WTC11 (cell line): ENCODE data around the gene IL10RA. TPM values are rescaled to one million over a fixed set of nuclear protein-coding genes. Genes with fewer than 3 reads are reported as not detected.

Experiments used
- ATAC-seq: fragments of 200-7000 bp; cut with Tn5 transposase; 2 replicates; pipeline ENCODE4 v1.10.0; 2021; ENCODE audit warnings: mild to moderate bottlenecking, moderate library complexity
- CTCF ChIA-PET: fragments of 300-600 bp; sonication (Branson Sonifier 250); formaldehyde crosslinking; loops from one replicate; lab custom pipeline; 2021; ENCODE audit warnings: antibody characterized with exemption; lab: Charles Lee
- POLR2A ChIA-PET: fragments of 350-600 bp; sonication (Branson Sonifier 250); formaldehyde crosslinking; loops from one replicate; lab custom pipeline; 2021; ENCODE audit warnings: antibody characterized with exemption; lab: Charles Lee
- DNase-seq: peaks from one replicate; pipeline ENCODE4 v3.0.0; 2021; ENCODE audit warnings: low spot score
- H3K27ac Mint-ChIP-seq: 2 replicates; pipeline ENCODE4 v1.8.0; 2021; ENCODE audit warnings: mixed read lengths
- H3K27me3 Mint-ChIP-seq: 2 replicates; pipeline ENCODE4 v1.8.0; 2021; ENCODE audit warnings: low read depth, mild to moderate bottlenecking, moderate library complexity, mixed read lengths
- H3K36me3 Mint-ChIP-seq: 2 replicates; pipeline ENCODE4 v1.8.0; 2021; ENCODE audit warnings: mixed read lengths
- H3K4me1 Mint-ChIP-seq: 2 replicates; pipeline ENCODE4 v1.8.0; 2022; ENCODE audit warnings: mixed read lengths
- H3K4me3 Mint-ChIP-seq: 2 replicates; pipeline ENCODE4 v1.8.0; 2021; ENCODE audit warnings: mild to moderate bottlenecking, moderate library complexity, mixed read lengths
- H3K9me3 Mint-ChIP-seq: 2 replicates; pipeline ENCODE4 v1.8.0; 2021; ENCODE audit warnings: mixed read lengths
- CBFB ChIP-seq: sonication (generic); formaldehyde crosslinking; IDR thresholded peaks from 2 replicates; pipeline ENCODE4 v1.8.1; 2022; ENCODE audit warnings: mild to moderate bottlenecking, low read depth, missing genetic modification reagents
- E2F1 ChIP-seq: sonication (generic); formaldehyde crosslinking; IDR thresholded peaks from 2 replicates; pipeline ENCODE4 v1.8.0; 2022; ENCODE audit warnings: mild to moderate bottlenecking, missing genetic modification reagents
- E2F4 ChIP-seq: sonication (generic); formaldehyde crosslinking; IDR thresholded peaks from 2 replicates; pipeline ENCODE4 v1.8.1; 2022; ENCODE audit warnings: low read depth, mild to moderate bottlenecking, moderate library complexity, missing genetic modification reagents, borderline replicate concordance
- KAT7 ChIP-seq: sonication (generic); formaldehyde crosslinking; IDR thresholded peaks from 2 replicates; pipeline ENCODE4 v1.8.1; 2023; ENCODE audit warnings: missing genetic modification reagents, mild to moderate bottlenecking, borderline replicate concordance
- NR2C2 ChIP-seq: sonication (generic); formaldehyde crosslinking; IDR thresholded peaks from 2 replicates; pipeline ENCODE4 v1.8.0; 2022; ENCODE audit warnings: mild to moderate bottlenecking, missing genetic modification reagents
- RORB ChIP-seq: fragments of 250-450 bp; sonication (Bioruptor Pico); IDR thresholded peaks from 2 replicates; pipeline ENCODE4 v1.9.0; 2021; ENCODE audit warnings: mild to moderate bottlenecking
- SMAD3 ChIP-seq: sonication (generic); formaldehyde crosslinking; IDR thresholded peaks from 2 replicates; pipeline ENCODE4 v1.8.0; 2022; ENCODE audit warnings: missing genetic modification reagents, mild to moderate bottlenecking, borderline replicate concordance
- TEAD4 ChIP-seq: sonication (generic); formaldehyde crosslinking; IDR thresholded peaks from 2 replicates; pipeline ENCODE4 v1.8.0; 2022; ENCODE audit warnings: mild to moderate bottlenecking, missing genetic modification reagents
- ZNF416 ChIP-seq: fragments of 250-450 bp; sonication (Bioruptor Pico); IDR thresholded peaks from 2 replicates; pipeline ENCODE4 v1.9.0; 2021; ENCODE audit warnings: mild to moderate bottlenecking, inconsistent platforms
- total RNA-seq: library from RNA; stranded (reverse); gene quantifications from 3 replicates; pipeline ENCODE4 v1.2.3, GENCODE V29; 2021
- TF ChIP-seq, protein P1 (sequence below): sonication (generic); formaldehyde crosslinking; IDR thresholded peaks from 2 replicates; pipeline ENCODE4 v1.8.1; 2022; ENCODE audit warnings: mild to moderate bottlenecking, moderate library complexity, missing genetic modification reagents
- TF ChIP-seq, protein P2 (sequence below): fragments of 250-450 bp; sonication (Bioruptor Pico); IDR thresholded peaks from 2 replicates; pipeline ENCODE4 v1.9.0; 2021; ENCODE audit warnings: moderate library complexity, mild to moderate bottlenecking, inconsistent platforms, borderline replicate concordance
- TF ChIP-seq, protein P3 (sequence below): fragments of 250-450 bp; sonication (Bioruptor Pico); IDR thresholded peaks from 2 replicates; pipeline ENCODE4 v1.9.0; 2021; ENCODE audit warnings: mild to moderate bottlenecking
- TF ChIP-seq, protein P4 (sequence below): sonication (generic); formaldehyde crosslinking; conservative IDR thresholded peaks from 2 replicates; pipeline ENCODE4 v1.8.1; 2022; ENCODE audit warnings: mild to moderate bottlenecking, missing genetic modification reagents

The IL10RA gene
- total RNA-seq, 1 experiment from 2014 or later = 0.74 TPM

DNA sequence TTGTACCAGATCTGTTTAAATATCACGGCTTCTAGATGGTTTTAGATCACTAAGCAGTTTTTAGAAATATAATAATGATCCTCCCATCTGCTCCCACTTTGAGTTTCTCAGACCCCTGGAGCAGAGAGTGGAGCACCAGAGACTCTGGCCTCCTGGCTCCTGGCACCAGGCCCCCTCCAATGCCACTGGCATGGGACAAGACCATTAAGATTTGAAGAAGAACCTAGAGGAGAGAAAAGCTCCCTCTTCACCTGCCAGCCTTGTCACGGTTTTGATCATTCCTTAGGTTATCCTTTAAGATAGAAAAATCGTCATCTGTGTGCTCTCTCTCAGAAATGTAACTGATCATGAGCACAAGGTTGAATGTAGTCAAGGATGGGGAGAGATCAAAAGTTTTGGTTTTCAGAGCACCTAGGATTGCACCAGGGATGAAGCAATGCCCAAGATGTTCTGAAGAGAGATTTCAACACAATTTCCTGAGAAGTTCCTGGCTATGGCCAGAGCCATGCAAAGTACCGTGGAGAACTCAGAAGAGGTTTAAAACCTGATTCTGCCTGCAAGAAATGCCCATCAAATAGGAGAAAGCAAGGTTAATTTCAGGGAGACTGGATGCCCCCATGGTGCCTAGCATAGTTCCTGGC is 22.2 kb downstream of the IL10RA start:
- Mint-ChIP-seq H3K27me3 (peaks cover 3% of the 10 kb centered on the region), H3K36me3 (no peaks in the 10 kb centered on the region), H3K4me1 (no peaks in the 10 kb centered on the region), H3K9me3 (peaks cover 9% of the 10 kb centered on the region), H3K27ac (no peak overlapping the region)
- no peak for DNase-seq
- ChIA-PET CTCF (no interaction called here), POLR2A (no interaction called here)
- TF ChIP-seq KAT7 (CRISPR knock-in tag) (no peak), SMAD3 (no peak)
- TF ChIP-seq, all 79 proteins: peak for 0
- ATAC-seq = no peak
- H3K4me3 Mint-ChIP-seq = no peak overlapping the region

DNA sequence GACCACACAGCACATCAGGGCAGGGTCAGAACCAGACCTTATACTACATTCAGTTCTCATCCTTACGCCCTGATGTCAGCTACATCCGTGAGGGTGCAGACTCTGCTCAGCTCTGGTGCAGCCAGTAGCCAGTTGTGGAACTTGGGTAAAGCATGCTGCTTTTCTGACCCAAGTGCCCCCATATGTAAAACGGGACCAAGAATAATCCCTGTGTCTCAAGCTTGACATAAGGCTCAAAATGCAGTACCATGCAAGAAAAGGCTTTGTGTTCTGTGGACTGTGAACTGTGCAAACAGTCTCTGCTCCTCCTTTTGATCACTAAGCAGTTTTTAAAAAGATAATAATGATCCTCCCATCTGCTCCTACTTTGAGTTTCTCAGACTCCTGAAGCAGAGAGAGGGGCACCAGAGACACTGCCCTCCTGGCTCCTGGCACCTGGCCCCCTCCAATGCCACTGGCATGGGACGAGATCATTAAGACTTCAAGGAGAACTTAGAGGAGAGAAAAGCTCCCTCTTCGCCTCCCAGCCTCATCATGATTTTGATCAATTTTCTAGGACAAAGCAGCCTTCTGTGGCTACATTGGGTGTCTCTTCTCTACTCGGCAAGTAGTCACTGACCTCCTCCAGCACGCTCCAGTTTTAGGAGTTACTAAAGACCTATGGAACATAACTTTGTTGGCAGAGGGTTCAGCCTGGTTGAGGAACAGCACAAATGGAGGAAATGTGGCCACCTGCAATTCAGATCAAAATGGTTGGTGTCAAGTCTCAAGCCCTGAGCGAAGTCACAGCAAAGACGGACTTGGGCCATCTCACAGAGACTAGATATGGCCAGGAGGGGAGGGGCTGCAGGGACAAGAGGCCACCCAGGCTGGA is 23.9 kb downstream of the IL10RA start:
- no peaks in the 10 kb centered on the region for H3K4me1 Mint-ChIP-seq
- ChIA-PET CTCF (no interaction called here), POLR2A (no interaction called here)
- DNase-seq (no peak), ATAC-seq (no peak)
- H3K27me3 Mint-ChIP-seq = peaks cover 3% of the 10 kb centered on the region; the same call in 1 of the 2 replicates
- no peak for TF ChIP-seq CBFB (CRISPR knock-in tag)
- TF ChIP-seq TEAD4 (CRISPR knock-in tag) = no peak
- no peak overlapping the region for H3K27ac Mint-ChIP-seq
- no peak overlapping the region for H3K4me3 Mint-ChIP-seq
- peaks cover 4% of the 10 kb centered on the region; the same call in 1 of the 2 replicates for H3K9me3 Mint-ChIP-seq
- H3K36me3 Mint-ChIP-seq = no peaks in the 10 kb centered on the region

- POLR2A ChIA-PET = no interaction called here
- H3K27me3 Mint-ChIP-seq = no peaks in the 10 kb centered on the region; the same call in 1 of the 2 replicates
- no peaks in the 10 kb centered on the region for H3K36me3 Mint-ChIP-seq
- TF ChIP-seq CBFB (CRISPR knock-in tag) (no peak), E2F4 (CRISPR knock-in tag) (no peak), E2F1 (no peak), RORB (no peak), NR2C2 (CRISPR knock-in tag) (no peak), ZNF416 (CRISPR knock-in tag) (no peak)
- TF ChIP-seq, protein P1, sequence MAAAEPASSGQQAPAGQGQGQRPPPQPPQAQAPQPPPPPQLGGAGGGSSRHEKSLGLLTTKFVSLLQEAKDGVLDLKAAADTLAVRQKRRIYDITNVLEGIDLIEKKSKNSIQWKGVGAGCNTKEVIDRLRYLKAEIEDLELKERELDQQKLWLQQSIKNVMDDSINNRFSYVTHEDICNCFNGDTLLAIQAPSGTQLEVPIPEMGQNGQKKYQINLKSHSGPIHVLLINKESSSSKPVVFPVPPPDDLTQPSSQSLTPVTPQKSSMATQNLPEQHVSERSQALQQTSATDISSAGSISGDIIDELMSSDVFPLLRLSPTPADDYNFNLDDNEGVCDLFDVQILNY (CRISPR knock-in tag) = no peak
- TF ChIP-seq, protein P2, sequence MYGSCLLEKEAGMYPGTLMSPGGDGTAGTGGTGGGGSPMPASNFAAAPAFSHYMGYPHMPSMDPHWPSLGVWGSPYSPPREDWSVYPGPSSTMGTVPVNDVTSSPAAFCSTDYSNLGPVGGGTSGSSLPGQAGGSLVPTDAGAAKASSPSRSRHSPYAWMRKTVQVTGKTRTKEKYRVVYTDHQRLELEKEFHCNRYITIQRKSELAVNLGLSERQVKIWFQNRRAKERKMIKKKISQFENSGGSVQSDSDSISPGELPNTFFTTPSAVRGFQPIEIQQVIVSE = no peak
- TF ChIP-seq, protein P3, sequence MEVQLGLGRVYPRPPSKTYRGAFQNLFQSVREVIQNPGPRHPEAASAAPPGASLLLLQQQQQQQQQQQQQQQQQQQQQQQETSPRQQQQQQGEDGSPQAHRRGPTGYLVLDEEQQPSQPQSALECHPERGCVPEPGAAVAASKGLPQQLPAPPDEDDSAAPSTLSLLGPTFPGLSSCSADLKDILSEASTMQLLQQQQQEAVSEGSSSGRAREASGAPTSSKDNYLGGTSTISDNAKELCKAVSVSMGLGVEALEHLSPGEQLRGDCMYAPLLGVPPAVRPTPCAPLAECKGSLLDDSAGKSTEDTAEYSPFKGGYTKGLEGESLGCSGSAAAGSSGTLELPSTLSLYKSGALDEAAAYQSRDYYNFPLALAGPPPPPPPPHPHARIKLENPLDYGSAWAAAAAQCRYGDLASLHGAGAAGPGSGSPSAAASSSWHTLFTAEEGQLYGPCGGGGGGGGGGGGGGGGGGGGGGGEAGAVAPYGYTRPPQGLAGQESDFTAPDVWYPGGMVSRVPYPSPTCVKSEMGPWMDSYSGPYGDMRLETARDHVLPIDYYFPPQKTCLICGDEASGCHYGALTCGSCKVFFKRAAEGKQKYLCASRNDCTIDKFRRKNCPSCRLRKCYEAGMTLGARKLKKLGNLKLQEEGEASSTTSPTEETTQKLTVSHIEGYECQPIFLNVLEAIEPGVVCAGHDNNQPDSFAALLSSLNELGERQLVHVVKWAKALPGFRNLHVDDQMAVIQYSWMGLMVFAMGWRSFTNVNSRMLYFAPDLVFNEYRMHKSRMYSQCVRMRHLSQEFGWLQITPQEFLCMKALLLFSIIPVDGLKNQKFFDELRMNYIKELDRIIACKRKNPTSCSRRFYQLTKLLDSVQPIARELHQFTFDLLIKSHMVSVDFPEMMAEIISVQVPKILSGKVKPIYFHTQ (CRISPR knock-in tag) = no peak
- TF ChIP-seq, protein P4, sequence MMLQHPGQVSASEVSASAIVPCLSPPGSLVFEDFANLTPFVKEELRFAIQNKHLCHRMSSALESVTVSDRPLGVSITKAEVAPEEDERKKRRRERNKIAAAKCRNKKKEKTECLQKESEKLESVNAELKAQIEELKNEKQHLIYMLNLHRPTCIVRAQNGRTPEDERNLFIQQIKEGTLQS (CRISPR knock-in tag) = no peak
- H3K4me1 Mint-ChIP-seq = no peaks in the 10 kb centered on the region
- no peak for DNase-seq
- no peak overlapping the region for H3K27ac Mint-ChIP-seq
- H3K9me3 Mint-ChIP-seq = peaks cover 4% of the 10 kb centered on the region; the same call in 1 of the 2 replicates
- no peak for ATAC-seq
- CTCF ChIA-PET = interaction anchor here (1.4 kb wide), 1 partner anchor 64 kb away, joined by 4 read pairs; no protein-coding TSS in a partner anchor
- H3K4me3 Mint-ChIP-seq = no peak overlapping the region
Observed at GRCh38 chr11:118010738-118011461, 24.7 kb downstream of the IL10RA start.
